GM23338 (cell line): ENCODE measurements around the gene GNA12. TPM values are rescaled to one million over a fixed set of nuclear protein-coding genes. Genes with fewer than 3 reads are reported as not detected.

Experiments
- ATAC-seq: fragments of 200-7000 bp; cut with Tn5 transposase; 3 replicates; pipeline ENCODE4 v1.9.1; 2020
- DNase-seq: peaks from one replicate; pipeline ENCODE4 v3.0.0-alpha.2; 2015; ENCODE audit warnings: low spot score
- H2AFZ ChIP-seq: fragments of 200-600 bp; sonication (generic); 2 replicates; pipeline ENCODE4 v1.8.0; 2016; ENCODE audit warnings: antibody characterized with exemption, mild to moderate bottlenecking, moderate library complexity
- H3F3A ChIP-seq: fragments of 200-600 bp; sonication (generic); replicated peaks from 2 replicates; pipeline ENCODE4 v1.8.0; 2017; ENCODE audit warnings: antibody characterized with exemption, mixed run types, low read depth
- H3K27ac ChIP-seq: fragments of 200-600 bp; sonication (generic); 2 replicates; pipeline ENCODE4 v1.6.1; 2016; ENCODE audit warnings: low read depth
- H3K27me3 ChIP-seq: fragments of 200-600 bp; sonication (generic); 2 replicates; pipeline ENCODE4 v1.8.0; 2016; ENCODE audit warnings: mild to moderate bottlenecking, mixed run types, moderate library complexity; ENCODE audit not compliant: insufficient read depth
- H3K36me3 ChIP-seq: fragments of 200-600 bp; sonication (generic); 2 replicates; pipeline ENCODE4 v1.8.0; 2016; ENCODE audit warnings: mild to moderate bottlenecking; ENCODE audit not compliant: insufficient read depth
- H3K4me1 ChIP-seq: fragments of 200-600 bp; sonication (generic); 2 replicates; pipeline ENCODE4 v1.8.0; 2016; ENCODE audit warnings: mild to moderate bottlenecking, moderate library complexity; ENCODE audit not compliant: insufficient read depth
- H3K4me2 ChIP-seq: fragments of 200-600 bp; sonication (generic); 2 replicates; pipeline ENCODE4 v1.7.1; 2017; ENCODE audit warnings: mixed run types
- H3K4me3 ChIP-seq: fragments of 200-600 bp; sonication (generic); 2 replicates; pipeline ENCODE4 v1.6.1; 2016; ENCODE audit warnings: mixed run types
- H3K79me2 ChIP-seq: fragments of 200-600 bp; sonication (generic); replicated peaks from 2 replicates; pipeline ENCODE4 v1.8.0; 2017; ENCODE audit warnings: mild to moderate bottlenecking; ENCODE audit not compliant: insufficient read depth
- H3K9me2 ChIP-seq: fragments of 200-600 bp; sonication (generic); 2 replicates; pipeline ENCODE4 v1.8.0; 2017; ENCODE audit not compliant: insufficient read depth
- H4K20me1 ChIP-seq: fragments of 200-600 bp; sonication (generic); replicated peaks from 2 replicates; pipeline ENCODE4 v1.8.0; 2017; ENCODE audit warnings: mild to moderate bottlenecking; ENCODE audit not compliant: insufficient read depth
- H3K27ac Mint-ChIP-seq: 2 replicates; pipeline ENCODE4 v1.8.0; 2020; ENCODE audit warnings: inconsistent platforms, mild to moderate bottlenecking, moderate library complexity, mixed read lengths
- H3K27me3 Mint-ChIP-seq: 3 replicates; pipeline ENCODE4 v1.8.0; 2022; ENCODE audit warnings: low read depth, mild to moderate bottlenecking, moderate library complexity, mixed read lengths, inconsistent platforms; ENCODE audit not compliant: insufficient read depth, poor library complexity
- H3K36me3 Mint-ChIP-seq: 3 replicates; pipeline ENCODE4 v1.8.0; 2021; ENCODE audit warnings: low read depth, mild to moderate bottlenecking, inconsistent platforms, moderate library complexity, mixed read lengths
- H3K4me1 Mint-ChIP-seq: 3 replicates; pipeline ENCODE4 v1.8.0; 2020; ENCODE audit warnings: mild to moderate bottlenecking, inconsistent platforms, mixed read lengths
- H3K4me3 Mint-ChIP-seq: 3 replicates; pipeline ENCODE4 v1.8.0; 2021; ENCODE audit warnings: moderate library complexity, mild to moderate bottlenecking, inconsistent platforms, mixed read lengths
- H3K9me3 Mint-ChIP-seq: 3 replicates; pipeline ENCODE4 v1.8.0; 2020; ENCODE audit warnings: moderate library complexity, mild to moderate bottlenecking, inconsistent platforms, mixed read lengths
- CREB1 ChIP-seq: fragments of 250-450 bp; sonication (Bioruptor Pico); IDR thresholded peaks from 2 replicates; pipeline ENCODE4 v1.5.0; 2020; ENCODE audit warnings: low read depth, mild to moderate bottlenecking, moderate library complexity
- EZH2 ChIP-seq: fragments of 200-600 bp; sonication (generic); IDR thresholded peaks from one replicate; pipeline ENCODE4 v1.8.0; 2017; ENCODE audit warnings: antibody characterized with exemption, mild to moderate bottlenecking, low read depth; ENCODE audit not compliant: unreplicated experiment
- EZH2phosphoT487 ChIP-seq: fragments of 200-600 bp; sonication (generic); IDR thresholded peaks from one replicate; pipeline ENCODE4 v1.8.1; 2018; ENCODE audit warnings: antibody characterized with exemption; ENCODE audit not compliant: unreplicated experiment
- JUNB ChIP-seq: IDR thresholded peaks from one replicate; pipeline ENCODE4 v1.6.1; 2016; ENCODE audit warnings: antibody characterized with exemption; ENCODE audit not compliant: unreplicated experiment
- POLR2AphosphoS5 ChIP-seq: IDR thresholded peaks from 2 replicates; pipeline ENCODE4 v1.6.1; 2016; ENCODE audit warnings: antibody characterized with exemption, low read depth
- STAT1 ChIP-seq: IDR thresholded peaks from one replicate; pipeline ENCODE4 v1.6.1; 2016; ENCODE audit warnings: antibody characterized with exemption; ENCODE audit not compliant: unreplicated experiment
- ZNF114 ChIP-seq: fragments of 250-450 bp; sonication (Bioruptor Pico); IDR thresholded peaks from 2 replicates; pipeline ENCODE4 v1.5.0; 2020; ENCODE audit warnings: mild to moderate bottlenecking, moderate library complexity
- ZNF331 ChIP-seq: fragments of 250-450 bp; sonication (Bioruptor Pico); IDR thresholded peaks from 2 replicates; pipeline ENCODE4 v1.5.0; 2020; ENCODE audit warnings: low read depth, mild to moderate bottlenecking, moderate library complexity
- polyA plus RNA-seq: library from polyadenylated mRNA; unstranded; fragments of >200 nt; fragmentation: Nextera tagmentation; extraction: Ambion mirVana; gene quantifications from 2 replicates; pipeline ENCODE4 v1.2.1, GENCODE V29; 2016
- total RNA-seq: library from RNA; depleted of rRNA; stranded (reverse); fragments of >200 nt; shearing (Covaris generic); gene quantifications from 2 replicates; pipeline ENCODE4 v1.2.3, GENCODE V29; 2014
- TF ChIP-seq, protein P1 (sequence below): IDR thresholded peaks from one replicate; pipeline ENCODE4 v1.6.1; 2018; ENCODE audit warnings: antibody characterized with exemption; ENCODE audit not compliant: unreplicated experiment
- TF ChIP-seq, protein P2 (sequence below), 2 experiments: fragments of 200-600 bp in 1 of 2; sonication (generic) in 1 of 2; conservative IDR thresholded peaks; 2 replicates each; pipeline versions ENCODE4 v1.5.1 to v1.6.1; 2016 to 2017; ENCODE audit warnings: antibody characterized with exemption in 2 of 2, low read depth in 2 of 2, mild to moderate bottlenecking in 2 of 2, moderate library complexity in 1 of 2
- TF ChIP-seq, protein P3 (sequence below): IDR thresholded peaks from 2 replicates; pipeline ENCODE4 v1.6.1; 2016; ENCODE audit warnings: antibody characterized with exemption

GNA12 gene
- total and polyA plus RNA-seq, 2 experiments from 2014 or later = 24.0 to 87.7 TPM

DNA sequence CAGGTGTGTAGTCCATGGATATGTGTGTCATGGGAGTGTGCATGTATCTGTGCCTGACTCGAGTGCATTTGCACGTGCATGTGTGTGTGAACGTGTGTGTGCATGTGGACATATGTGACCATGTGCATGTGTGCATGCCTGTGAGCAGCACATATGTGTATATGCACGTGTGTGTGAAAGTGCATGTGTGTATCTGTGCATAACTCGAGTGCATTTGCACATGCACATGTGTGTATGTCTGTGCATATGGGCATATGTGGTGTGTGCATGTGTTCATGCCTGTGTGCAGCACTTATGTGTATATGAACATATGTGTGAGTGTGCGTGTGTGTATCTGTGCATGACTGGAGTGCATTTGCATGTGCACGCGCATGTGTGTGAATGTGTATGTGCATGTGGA, 35.2 kb upstream of the GNA12 start (continued):
- TF ChIP-seq JUNB = no peak
- TF ChIP-seq, protein P1, sequence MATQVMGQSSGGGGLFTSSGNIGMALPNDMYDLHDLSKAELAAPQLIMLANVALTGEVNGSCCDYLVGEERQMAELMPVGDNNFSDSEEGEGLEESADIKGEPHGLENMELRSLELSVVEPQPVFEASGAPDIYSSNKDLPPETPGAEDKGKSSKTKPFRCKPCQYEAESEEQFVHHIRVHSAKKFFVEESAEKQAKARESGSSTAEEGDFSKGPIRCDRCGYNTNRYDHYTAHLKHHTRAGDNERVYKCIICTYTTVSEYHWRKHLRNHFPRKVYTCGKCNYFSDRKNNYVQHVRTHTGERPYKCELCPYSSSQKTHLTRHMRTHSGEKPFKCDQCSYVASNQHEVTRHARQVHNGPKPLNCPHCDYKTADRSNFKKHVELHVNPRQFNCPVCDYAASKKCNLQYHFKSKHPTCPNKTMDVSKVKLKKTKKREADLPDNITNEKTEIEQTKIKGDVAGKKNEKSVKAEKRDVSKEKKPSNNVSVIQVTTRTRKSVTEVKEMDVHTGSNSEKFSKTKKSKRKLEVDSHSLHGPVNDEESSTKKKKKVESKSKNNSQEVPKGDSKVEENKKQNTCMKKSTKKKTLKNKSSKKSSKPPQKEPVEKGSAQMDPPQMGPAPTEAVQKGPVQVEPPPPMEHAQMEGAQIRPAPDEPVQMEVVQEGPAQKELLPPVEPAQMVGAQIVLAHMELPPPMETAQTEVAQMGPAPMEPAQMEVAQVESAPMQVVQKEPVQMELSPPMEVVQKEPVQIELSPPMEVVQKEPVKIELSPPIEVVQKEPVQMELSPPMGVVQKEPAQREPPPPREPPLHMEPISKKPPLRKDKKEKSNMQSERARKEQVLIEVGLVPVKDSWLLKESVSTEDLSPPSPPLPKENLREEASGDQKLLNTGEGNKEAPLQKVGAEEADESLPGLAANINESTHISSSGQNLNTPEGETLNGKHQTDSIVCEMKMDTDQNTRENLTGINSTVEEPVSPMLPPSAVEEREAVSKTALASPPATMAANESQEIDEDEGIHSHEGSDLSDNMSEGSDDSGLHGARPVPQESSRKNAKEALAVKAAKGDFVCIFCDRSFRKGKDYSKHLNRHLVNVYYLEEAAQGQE = no peak
- TF ChIP-seq, protein P2, sequence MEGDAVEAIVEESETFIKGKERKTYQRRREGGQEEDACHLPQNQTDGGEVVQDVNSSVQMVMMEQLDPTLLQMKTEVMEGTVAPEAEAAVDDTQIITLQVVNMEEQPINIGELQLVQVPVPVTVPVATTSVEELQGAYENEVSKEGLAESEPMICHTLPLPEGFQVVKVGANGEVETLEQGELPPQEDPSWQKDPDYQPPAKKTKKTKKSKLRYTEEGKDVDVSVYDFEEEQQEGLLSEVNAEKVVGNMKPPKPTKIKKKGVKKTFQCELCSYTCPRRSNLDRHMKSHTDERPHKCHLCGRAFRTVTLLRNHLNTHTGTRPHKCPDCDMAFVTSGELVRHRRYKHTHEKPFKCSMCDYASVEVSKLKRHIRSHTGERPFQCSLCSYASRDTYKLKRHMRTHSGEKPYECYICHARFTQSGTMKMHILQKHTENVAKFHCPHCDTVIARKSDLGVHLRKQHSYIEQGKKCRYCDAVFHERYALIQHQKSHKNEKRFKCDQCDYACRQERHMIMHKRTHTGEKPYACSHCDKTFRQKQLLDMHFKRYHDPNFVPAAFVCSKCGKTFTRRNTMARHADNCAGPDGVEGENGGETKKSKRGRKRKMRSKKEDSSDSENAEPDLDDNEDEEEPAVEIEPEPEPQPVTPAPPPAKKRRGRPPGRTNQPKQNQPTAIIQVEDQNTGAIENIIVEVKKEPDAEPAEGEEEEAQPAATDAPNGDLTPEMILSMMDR (conservative IDR thresholded peaks at IDR 0.05; ENCODE audit: low read depth in 2 of 2) = no peak

DNA sequence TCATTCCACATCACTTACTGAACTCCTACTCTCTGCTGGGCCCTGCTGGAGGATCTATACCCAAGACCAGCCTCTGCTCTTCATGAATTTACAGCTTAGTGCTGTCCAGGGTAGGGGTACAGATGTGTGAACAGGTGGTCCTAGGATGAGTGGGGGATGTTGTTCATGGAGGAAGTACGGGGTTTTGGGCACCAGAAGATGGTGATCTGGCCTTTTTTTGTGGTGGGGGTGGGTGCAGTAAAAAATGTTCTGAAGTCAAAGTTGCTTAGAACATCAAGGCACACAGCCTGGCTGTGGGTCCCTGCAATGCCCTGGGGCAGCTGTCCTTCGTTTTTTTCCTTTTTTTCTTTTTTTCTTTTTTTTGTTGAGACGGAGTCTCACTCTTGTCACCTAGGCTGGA, 34.2 kb upstream of the GNA12 start:
- ATAC-seq (no peak), DNase-seq (no peak)
- peaks cover 16% of the 10 kb centered on the region for H3F3A ChIP-seq
- H3K79me2 ChIP-seq = no peaks in the 10 kb centered on the region
- Mint-ChIP-seq H3K4me1 (peaks cover 39% of the 10 kb centered on the region), H3K36me3 (no peaks in the 10 kb centered on the region), H3K27me3 (peaks cover 17% of the 10 kb centered on the region), H3K4me3 (no peak overlapping the region), H3K9me3 (no peaks in the 10 kb centered on the region), H3K27ac (no peak overlapping the region)
- no peaks in the 10 kb centered on the region for H3K27me3 ChIP-seq
- H4K20me1 ChIP-seq = no peaks in the 10 kb centered on the region
- H3K9me2 ChIP-seq = no peaks in the 10 kb centered on the region
- no peaks in the 10 kb centered on the region for H3K36me3 ChIP-seq
- no peak overlapping the region for H3K27ac ChIP-seq
- no peak overlapping the region for H3K4me3 ChIP-seq
- H3K4me2 ChIP-seq = no peak overlapping the region
- H2AFZ ChIP-seq = no peak overlapping the region
- H3K4me1 ChIP-seq = peaks cover 20% of the 10 kb centered on the region
- TF ChIP-seq JUNB = no peak
- TF ChIP-seq EZH2 = no peak
- TF ChIP-seq, protein P1 = no peak
- TF ChIP-seq STAT1 = no peak
- no peak for TF ChIP-seq POLR2AphosphoS5
- TF ChIP-seq, protein P2 (conservative IDR thresholded peaks at IDR 0.05; ENCODE audit: low read depth in 2 of 2) = no peak
- TF ChIP-seq ZNF331 = no peak
- TF ChIP-seq, protein P3, sequence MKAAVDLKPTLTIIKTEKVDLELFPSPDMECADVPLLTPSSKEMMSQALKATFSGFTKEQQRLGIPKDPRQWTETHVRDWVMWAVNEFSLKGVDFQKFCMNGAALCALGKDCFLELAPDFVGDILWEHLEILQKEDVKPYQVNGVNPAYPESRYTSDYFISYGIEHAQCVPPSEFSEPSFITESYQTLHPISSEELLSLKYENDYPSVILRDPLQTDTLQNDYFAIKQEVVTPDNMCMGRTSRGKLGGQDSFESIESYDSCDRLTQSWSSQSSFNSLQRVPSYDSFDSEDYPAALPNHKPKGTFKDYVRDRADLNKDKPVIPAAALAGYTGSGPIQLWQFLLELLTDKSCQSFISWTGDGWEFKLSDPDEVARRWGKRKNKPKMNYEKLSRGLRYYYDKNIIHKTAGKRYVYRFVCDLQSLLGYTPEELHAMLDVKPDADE = no peak
- no peak for TF ChIP-seq EZH2phosphoT487
- no peak for TF ChIP-seq CREB1
- no peak for TF ChIP-seq ZNF114 (CRISPR knock-in tag)
